BE2C (cell line): Measurements from ENCODE around the gene CBARP.

Experiments
- DNase-seq: peaks from one replicate; pipeline ENCODE4 v3.0.0-alpha.2; 2020
- H3K27me3 ChIP-seq: fragments of 250-450 bp; sonication (Bioruptor Pico); 2 replicates; pipeline ENCODE4 v1.5.1; 2020; ENCODE audit warnings: mild to moderate bottlenecking
- H3K36me3 ChIP-seq: fragments of 250-450 bp; sonication (Bioruptor Pico); 2 replicates; pipeline ENCODE4 v1.5.1; 2020; ENCODE audit warnings: mild to moderate bottlenecking
- H3K4me1 ChIP-seq: fragments of 250-450 bp; sonication (Bioruptor Pico); 2 replicates; pipeline ENCODE4 v1.5.1; 2020
- H3K4me3 ChIP-seq: 2 replicates; pipeline ENCODE4 v1.5.1; 2011; ENCODE audit warnings: low read depth, low read length
- H3K9me3 ChIP-seq: fragments of 250-450 bp; sonication (Bioruptor Pico); 2 replicates; pipeline ENCODE4 v1.5.1; 2020
- TF ChIP-seq, protein P1 (sequence below): IDR thresholded peaks from 2 replicates; pipeline ENCODE4 v1.5.1; 2012; ENCODE audit warnings: mild to moderate bottlenecking, low read depth, low read length

CBARP gene

DNA sequence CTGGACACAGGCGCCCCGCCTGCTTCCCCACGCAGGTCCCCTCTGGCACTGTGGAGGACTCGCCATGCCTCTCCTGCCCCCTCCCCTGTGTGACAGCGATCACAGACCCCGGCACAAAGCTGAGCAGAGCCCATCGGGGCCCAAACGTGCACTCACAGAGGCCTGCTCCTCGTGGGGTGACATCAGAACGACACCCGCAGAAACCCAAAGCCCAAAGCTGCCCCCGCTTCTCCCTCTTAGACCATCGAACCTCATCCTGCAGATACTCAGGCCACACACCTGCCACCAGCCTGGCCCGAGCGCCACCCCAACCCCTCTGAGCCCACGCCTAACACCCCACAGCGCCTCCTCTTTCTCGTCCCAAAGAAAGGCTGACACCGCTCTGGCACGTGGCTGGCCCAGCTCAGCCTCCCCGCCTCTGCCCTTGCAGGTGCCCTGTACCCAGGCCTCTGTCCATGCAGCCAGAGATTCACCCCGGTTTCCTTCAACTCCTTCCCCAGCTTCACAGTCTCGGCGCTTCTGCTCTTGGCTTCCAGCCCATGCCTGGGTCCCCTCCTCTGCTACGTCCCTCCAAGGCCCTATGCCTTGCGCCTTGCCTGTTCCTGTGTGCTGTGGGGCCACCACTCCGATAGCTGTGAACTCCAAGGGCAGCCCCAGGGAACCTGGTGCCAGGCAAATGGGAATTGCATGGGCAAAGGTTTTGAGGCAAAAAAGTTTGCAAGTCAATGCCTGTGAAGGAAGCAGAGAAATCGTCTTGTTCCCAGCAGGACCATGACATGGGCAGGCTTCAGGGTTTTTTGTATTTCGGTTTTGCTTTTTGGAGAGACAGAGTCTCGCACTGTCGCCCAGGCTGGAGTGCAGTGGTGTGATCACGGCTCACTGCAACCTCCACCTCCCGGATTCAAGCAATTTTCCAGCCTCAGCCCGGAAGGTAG is 831 bp upstream of the CBARP start:
- DNase-seq: no peak
- Histone ChIP-seq H3K36me3 (peaks cover 15% of the 10 kb centered on the region), H3K4me3 (peak overlapping the region; percentile 44), H3K9me3 (no peaks in the 10 kb centered on the region), H3K4me1 (peaks cover 3% of the 10 kb centered on the region), H3K27me3 (no peaks in the 10 kb centered on the region)
- TF ChIP-seq, protein P1, sequence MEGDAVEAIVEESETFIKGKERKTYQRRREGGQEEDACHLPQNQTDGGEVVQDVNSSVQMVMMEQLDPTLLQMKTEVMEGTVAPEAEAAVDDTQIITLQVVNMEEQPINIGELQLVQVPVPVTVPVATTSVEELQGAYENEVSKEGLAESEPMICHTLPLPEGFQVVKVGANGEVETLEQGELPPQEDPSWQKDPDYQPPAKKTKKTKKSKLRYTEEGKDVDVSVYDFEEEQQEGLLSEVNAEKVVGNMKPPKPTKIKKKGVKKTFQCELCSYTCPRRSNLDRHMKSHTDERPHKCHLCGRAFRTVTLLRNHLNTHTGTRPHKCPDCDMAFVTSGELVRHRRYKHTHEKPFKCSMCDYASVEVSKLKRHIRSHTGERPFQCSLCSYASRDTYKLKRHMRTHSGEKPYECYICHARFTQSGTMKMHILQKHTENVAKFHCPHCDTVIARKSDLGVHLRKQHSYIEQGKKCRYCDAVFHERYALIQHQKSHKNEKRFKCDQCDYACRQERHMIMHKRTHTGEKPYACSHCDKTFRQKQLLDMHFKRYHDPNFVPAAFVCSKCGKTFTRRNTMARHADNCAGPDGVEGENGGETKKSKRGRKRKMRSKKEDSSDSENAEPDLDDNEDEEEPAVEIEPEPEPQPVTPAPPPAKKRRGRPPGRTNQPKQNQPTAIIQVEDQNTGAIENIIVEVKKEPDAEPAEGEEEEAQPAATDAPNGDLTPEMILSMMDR: no peak

DNA sequence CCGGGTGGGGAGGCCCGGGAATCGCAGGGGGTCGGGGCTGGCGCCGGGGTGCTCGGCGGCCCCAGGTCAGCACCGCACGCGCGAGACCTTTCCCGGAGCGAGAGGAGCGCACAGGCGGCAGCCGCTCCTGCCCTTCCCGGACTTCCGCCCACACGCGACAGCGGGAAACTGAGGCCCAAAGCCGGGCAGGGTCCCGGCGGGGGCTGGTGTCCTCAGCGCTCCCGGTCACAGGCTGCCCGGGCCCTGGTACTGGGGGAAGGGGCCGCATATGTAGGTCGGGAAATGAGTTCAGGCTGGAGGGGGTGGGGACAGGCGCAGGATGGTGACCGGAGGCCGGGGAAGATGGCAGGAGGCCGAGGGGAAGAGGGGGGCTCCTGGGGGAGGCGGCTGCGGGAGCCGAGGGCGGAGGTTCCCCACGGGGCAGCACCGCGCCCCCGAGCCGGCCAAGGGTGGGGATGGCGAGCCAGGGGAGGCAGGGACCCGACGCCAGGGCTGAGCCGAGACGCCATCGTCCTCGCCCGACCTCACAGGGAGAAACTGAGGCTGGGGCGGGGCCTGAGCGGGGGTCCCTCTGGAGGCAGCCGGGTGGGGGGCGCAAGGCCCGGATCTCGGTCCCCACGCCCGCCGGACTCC is 662 bp downstream of the CBARP start:
- no peak for DNase-seq
- Histone ChIP-seq H3K4me1 (peaks cover 11% of the 10 kb centered on the region), H3K27me3 (no peaks in the 10 kb centered on the region)

GRCh38 chr19:1236576-1236975 is 1.2 kb downstream of the CBARP start:
- TF ChIP-seq, protein P1: no peak
- Histone ChIP-seq H3K36me3 (peaks cover 21% of the 10 kb centered on the region), H3K4me1 (peaks cover 14% of the 10 kb centered on the region), H3K4me3 (peak overlapping the region; percentile 77), H3K27me3 (no peaks in the 10 kb centered on the region), H3K9me3 (no peaks in the 10 kb centered on the region)
- no peak for DNase-seq

More for the DNA sequence above, 662 bp downstream of the CBARP start:
- Histone ChIP-seq H3K4me3 (peak overlapping the region; percentile 77), H3K9me3 (no peaks in the 10 kb centered on the region), H3K36me3 (peaks cover 21% of the 10 kb centered on the region)
- TF ChIP-seq, protein P1: no peak

- Histone ChIP-seq H3K9me3 (no peaks in the 10 kb centered on the region), H3K36me3 (peaks cover 21% of the 10 kb centered on the region), H3K4me1 (peaks cover 14% of the 10 kb centered on the region), H3K4me3 (peak overlapping the region; percentile 52), H3K27me3 (no peaks in the 10 kb centered on the region)
- TF ChIP-seq, protein P1: no peak
- DNase-seq: no peak
Observed at GRCh38 chr19:1235625-1236538, 1.9 kb downstream of the CBARP start.

DNA sequence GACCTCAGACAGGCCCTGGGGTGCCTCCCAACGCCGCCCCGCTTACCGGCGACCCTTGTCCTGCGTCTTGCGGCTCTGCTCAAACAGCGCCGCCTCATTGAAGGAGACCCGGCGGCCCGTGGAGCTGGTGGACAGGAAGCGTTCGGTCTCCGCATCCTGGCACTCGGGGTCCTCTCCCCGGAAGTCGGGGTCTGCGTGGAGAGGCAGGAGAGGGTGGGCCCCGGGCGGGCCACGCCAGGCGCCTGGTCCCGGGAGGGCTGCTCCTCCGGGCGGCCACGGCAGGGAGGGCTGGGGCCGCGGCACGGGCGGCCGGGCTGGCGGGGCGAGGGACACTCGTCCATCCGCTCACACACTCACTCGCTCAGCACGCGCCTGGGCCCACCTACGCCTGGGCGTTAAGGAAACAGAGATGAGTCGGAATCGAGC is 2.8 kb downstream of the CBARP start:
- H3K27me3 ChIP-seq: no peaks in the 10 kb centered on the region
- H3K4me1 ChIP-seq: peaks cover 14% of the 10 kb centered on the region
- peaks cover 21% of the 10 kb centered on the region for H3K36me3 ChIP-seq
- no peaks in the 10 kb centered on the region for H3K9me3 ChIP-seq
- TF ChIP-seq, protein P1: no peak
- DNase-seq: no peak
- no peak overlapping the region for H3K4me3 ChIP-seq
